Large intestine (tissue), 3 donors: ENCODE measurements around the gene SULF2. TPM values are rescaled to one million over a fixed set of nuclear protein-coding genes. Genes with fewer than 3 reads are reported as not detected.

Experiments used
- DNase-seq, 2 donors: peaks; one replicate each; pipeline versions ENCODE4 v3.0.0 to v3.0.0-alpha.2; 2013
- H3K27ac ChIP-seq: one replicate; pipeline ENCODE4 v1.5.1; 2013; ENCODE audit warnings: low read length
- H3K27me3 ChIP-seq: 2 replicates; pipeline ENCODE4 v1.6.1; 2013; ENCODE audit warnings: low read length; ENCODE audit not compliant: control insufficient read depth, insufficient read depth
- H3K36me3 ChIP-seq: 2 replicates; pipeline ENCODE4 v1.6.1; 2013; ENCODE audit warnings: low read length; ENCODE audit not compliant: control insufficient read depth, insufficient read depth
- H3K4me1 ChIP-seq: one replicate; pipeline ENCODE4 v1.6.1; 2013; ENCODE audit warnings: low read length; ENCODE audit not compliant: control insufficient read depth, insufficient read depth
- H3K4me3 ChIP-seq: one replicate; pipeline ENCODE4 v1.5.1; 2013; ENCODE audit warnings: low read length
- H3K9me3 ChIP-seq: one replicate; pipeline ENCODE4 v1.6.1; 2013; ENCODE audit warnings: mild to moderate bottlenecking, low read depth, low read length, moderate library complexity; ENCODE audit not compliant: control insufficient read depth
- WGBS: methylation state at CpG from one replicate; pipeline ENCODE4 v1.1.5; 2013; ENCODE audit warnings: low lambda C conversion rate; ENCODE audit not compliant: insufficient coverage; 5-methylcytosine and 5-hydroxymethylcytosine counted together
- polyA plus RNA-seq: library from polyadenylated mRNA; unstranded; fragments of 120-200 nt; gene quantifications from one replicate; pipeline ENCODE4 v1.2.1, GENCODE V29; 2013

Gene SULF2
- polyA plus RNA-seq, 1 donor = 51.7 TPM

GRCh38 chr20:47684306-47685080 lies 100.8 kb downstream of the SULF2 start:
- DNase-seq = peak in 1 of 2 donors; percentile 66
- no CpG with 5 or more reads among the region's 26 CpGs for WGBS
- no peak overlapping the region for H3K4me3 ChIP-seq

GRCh38 chr20:47682916-47683315 lies 102.4 kb downstream of the SULF2 start:
- Histone ChIP-seq H3K4me1 (peaks cover 2% of the 10 kb centered on the region), H3K4me3 (no peak overlapping the region), H3K27me3 (no peaks in the 10 kb centered on the region), H3K27ac (no peak overlapping the region), H3K9me3 (peaks cover 2% of the 10 kb centered on the region), H3K36me3 (peaks cover 9% of the 10 kb centered on the region)
- WGBS = 76% methylated on average over 3 of the region's 19 CpGs
- no peak for DNase-seq

More at GRCh38 chr20:47684306-47685080, 100.8 kb downstream of the SULF2 start:
- H3K36me3 ChIP-seq = peaks cover 12% of the 10 kb centered on the region
- H3K27me3 ChIP-seq = no peaks in the 10 kb centered on the region
- no peak overlapping the region for H3K27ac ChIP-seq
- peaks cover 2% of the 10 kb centered on the region for H3K4me1 ChIP-seq
- peaks cover 2% of the 10 kb centered on the region for H3K9me3 ChIP-seq

DNA sequence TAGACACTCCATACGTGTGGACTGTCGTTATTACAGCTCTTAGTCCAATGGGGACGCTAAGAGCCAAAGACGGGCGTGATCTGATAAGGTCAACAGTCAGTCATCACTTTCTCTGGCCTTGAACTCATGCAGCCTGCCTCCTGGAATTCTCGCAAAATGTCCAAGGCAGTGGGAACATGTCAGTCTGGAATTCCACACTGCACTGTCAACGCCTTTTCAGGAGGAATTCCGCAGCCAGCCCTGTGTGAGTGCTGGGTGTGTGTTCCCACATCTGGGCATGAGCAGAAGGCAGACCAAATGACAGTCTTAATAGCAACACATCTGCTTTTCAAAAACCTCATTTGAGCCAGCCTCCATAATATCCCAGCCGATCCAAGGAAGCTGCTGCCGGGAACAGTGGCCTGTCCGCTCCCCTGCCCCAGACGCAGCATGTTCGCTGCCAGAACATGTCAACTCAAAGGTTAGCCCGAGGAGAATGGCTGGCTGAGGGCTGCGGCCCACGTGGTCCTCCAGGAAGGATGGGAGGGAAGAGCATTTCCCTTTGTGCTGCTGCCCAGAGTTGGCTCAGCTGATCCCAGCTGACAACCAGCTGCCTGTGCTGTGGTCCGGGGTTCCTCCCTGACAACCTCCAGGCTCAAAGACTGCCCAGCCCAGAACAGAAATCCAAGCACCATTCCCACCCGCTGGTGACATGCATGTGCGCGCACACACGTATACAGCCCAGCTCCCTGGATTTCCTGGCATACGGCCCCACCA lies 103.1 kb downstream of the SULF2 start:
- Histone ChIP-seq H3K4me3 (no peak overlapping the region), H3K36me3 (peaks cover 8% of the 10 kb centered on the region), H3K27me3 (no peaks in the 10 kb centered on the region), H3K27ac (no peak overlapping the region), H3K4me1 (peaks cover 2% of the 10 kb centered on the region), H3K9me3 (peaks cover 2% of the 10 kb centered on the region)
- WGBS = no CpG with 5 or more reads among the region's 22 CpGs
- peak in 1 of 2 donors; percentile 16 for DNase-seq

DNA sequence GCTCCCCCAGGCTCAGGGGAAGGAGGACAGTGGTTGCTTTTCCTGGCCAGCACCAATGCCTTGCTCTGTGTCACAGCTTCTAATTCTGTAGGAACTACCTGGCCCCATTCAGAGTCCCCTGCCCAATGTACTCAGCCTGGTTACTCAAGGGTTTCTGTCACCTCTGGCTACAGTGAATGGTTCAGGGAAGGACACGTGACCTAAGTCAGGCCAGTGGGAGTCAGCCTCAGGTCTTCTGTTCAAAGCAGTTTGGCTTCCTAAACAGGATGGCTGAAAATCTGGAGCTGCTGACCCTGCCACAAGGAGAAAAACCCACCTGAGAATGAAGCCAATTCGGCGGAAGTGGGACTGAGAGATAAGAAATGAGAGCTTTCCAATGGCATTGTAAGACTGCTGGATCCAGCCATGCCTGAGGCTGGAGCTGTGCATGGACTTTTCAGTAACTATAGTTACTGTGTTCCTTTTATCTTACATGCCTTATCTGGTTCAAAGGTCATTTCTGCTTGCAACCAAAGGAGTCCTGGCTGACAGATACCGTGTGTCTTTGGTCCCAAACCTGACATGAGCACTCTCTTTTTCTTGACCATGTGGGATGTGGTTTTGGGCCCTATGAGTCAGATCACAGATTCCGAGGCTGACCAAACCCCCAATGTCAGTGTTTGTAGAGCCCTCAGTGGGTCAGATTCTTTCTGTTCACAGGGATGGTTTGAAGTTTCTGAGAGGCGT lies 104.3 kb downstream of the SULF2 start:
- peaks cover 2% of the 10 kb centered on the region for H3K9me3 ChIP-seq
- no peak for DNase-seq
- H3K27ac ChIP-seq = no peak overlapping the region
- no peak overlapping the region for H3K4me3 ChIP-seq
- WGBS = no CpG with 5 or more reads among the region's 6 CpGs
- H3K36me3 ChIP-seq = peaks cover 8% of the 10 kb centered on the region
- no peaks in the 10 kb centered on the region for H3K27me3 ChIP-seq
- H3K4me1 ChIP-seq = peaks cover 2% of the 10 kb centered on the region

DNA sequence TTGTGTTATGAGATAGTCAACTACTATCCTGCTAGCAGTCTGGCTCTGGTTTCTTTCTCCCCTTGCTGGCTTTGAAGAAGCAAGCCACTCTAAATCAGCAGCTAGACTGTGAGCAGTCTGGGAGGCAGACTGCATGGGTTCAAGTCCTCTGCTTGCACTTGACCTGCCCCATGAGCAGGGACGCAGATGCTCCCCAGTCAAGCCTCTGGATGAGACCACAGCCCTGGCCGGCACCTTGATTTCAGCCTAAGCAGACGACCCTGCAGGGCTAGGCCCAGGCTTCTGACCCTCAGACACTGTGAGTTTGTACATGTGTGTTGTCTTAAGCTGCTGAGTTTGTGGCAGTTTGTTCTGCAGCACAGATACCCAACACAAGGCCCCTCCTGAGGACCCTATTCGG lies 105.8 kb downstream of the SULF2 start:
- no peak for DNase-seq
- Histone ChIP-seq H3K9me3 (peaks cover 2% of the 10 kb centered on the region), H3K4me1 (no peaks in the 10 kb centered on the region), H3K27me3 (no peaks in the 10 kb centered on the region), H3K4me3 (no peak overlapping the region), H3K27ac (no peak overlapping the region), H3K36me3 (peaks cover 8% of the 10 kb centered on the region)
- no CpG with 5 or more reads among the region's 4 CpGs for WGBS

- Histone ChIP-seq H3K27me3 (no peaks in the 10 kb centered on the region), H3K4me3 (no peak overlapping the region), H3K9me3 (peaks cover 4% of the 10 kb centered on the region), H3K36me3 (peaks cover 9% of the 10 kb centered on the region), H3K27ac (no peak overlapping the region), H3K4me1 (no peaks in the 10 kb centered on the region)
- DNase-seq = no peak
- no CpG with 5 or more reads among the region's 17 CpGs for WGBS
Measured at GRCh38 chr20:47678536-47678935, 106.7 kb downstream of the SULF2 start.

DNA sequence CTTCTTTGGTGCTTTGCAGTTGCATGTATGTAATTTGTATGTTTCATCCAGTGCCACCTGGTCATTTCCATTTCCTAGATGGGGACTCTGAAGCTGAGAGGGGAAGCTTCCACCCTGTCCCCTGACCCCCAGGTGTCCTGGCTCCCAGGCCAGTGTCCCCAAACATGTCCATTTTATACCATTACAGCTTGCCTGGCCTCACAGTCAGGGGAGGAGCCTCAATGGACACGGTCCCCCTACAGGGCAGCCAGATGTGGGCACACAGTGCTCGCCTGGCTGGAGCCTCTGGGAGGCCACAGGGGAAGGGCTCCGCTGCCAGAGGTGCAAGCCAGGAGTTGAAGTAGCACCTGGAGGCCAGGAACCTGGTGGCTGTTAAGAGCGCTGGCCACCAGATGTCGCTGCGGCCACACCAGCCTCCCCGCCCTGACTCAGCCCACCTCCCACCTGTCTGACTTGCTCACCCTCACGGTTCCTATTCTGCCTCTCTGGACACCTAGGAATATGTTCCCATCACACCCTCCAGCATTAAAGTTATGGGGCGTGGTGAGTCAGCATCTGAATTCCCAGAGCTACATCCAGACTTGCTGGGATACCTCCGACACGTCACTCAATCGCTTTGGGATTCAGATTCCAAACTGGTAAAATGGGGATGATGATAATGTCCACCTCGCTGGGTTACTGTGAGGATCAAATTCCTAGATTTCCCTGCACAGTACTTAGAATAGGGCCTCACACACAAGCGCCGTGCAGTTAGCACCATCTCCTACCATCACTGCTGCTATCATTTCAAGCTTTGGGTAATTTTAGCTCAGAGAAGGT lies 107.4 kb downstream of the SULF2 start:
- no peaks in the 10 kb centered on the region for H3K4me1 ChIP-seq
- no peak overlapping the region for H3K4me3 ChIP-seq
- H3K36me3 ChIP-seq = peaks cover 11% of the 10 kb centered on the region
- no peaks in the 10 kb centered on the region for H3K27me3 ChIP-seq
- peaks cover 4% of the 10 kb centered on the region for H3K9me3 ChIP-seq
- no peak overlapping the region for H3K27ac ChIP-seq
- no CpG with 5 or more reads among the region's 15 CpGs for WGBS
- DNase-seq = peak; percentile 40

- DNase-seq = no peak
- WGBS = no CpG with 5 or more reads among the region's 18 CpGs
- H3K36me3 ChIP-seq = peaks cover 7% of the 10 kb centered on the region
- no peak overlapping the region for H3K4me3 ChIP-seq
- H3K27me3 ChIP-seq = no peaks in the 10 kb centered on the region
- H3K9me3 ChIP-seq = peaks cover 4% of the 10 kb centered on the region
- no peaks in the 10 kb centered on the region for H3K4me1 ChIP-seq
- H3K27ac ChIP-seq = no peak overlapping the region
Measured at GRCh38 chr20:47676912-47677634, 108.2 kb downstream of the SULF2 start.

GRCh38 chr20:47676219-47676721 lies 109.0 kb downstream of the SULF2 start:
- Histone ChIP-seq H3K9me3 (peaks cover 4% of the 10 kb centered on the region), H3K27ac (no peak overlapping the region), H3K27me3 (no peaks in the 10 kb centered on the region), H3K4me1 (no peaks in the 10 kb centered on the region), H3K36me3 (peaks cover 7% of the 10 kb centered on the region), H3K4me3 (no peak overlapping the region)
- no CpG with 5 or more reads among the region's 20 CpGs for WGBS
- DNase-seq = peak in 1 of 2 donors; percentile 19
